ENCODE results near the gene C15orf61.

C15orf61 gene

GRCh38 chr15:67512933-67513714 is 7.8 kb upstream of the C15orf61 start:
- DNase-seq (ENCODE audit: low read depth in 3 of 3, low spot score in 1 of 3), result no peak

GRCh38 chr15:67515090-67515489 is 5.8 kb upstream of the C15orf61 start:
- no peak for DNase-seq (ENCODE audit: low read depth in 3 of 3, low spot score in 1 of 3)

- DNase-seq (ENCODE audit: low read depth in 3 of 3, low spot score in 1 of 3), result no peak
These were observed 5.4 kb upstream of the C15orf61 start for GRCh38 chr15:67515557-67515956.

GRCh38 chr15:67520321-67521028 is 456 bp upstream of the C15orf61 start:
- DNase-seq (ENCODE audit: low read depth in 3 of 3, low spot score in 1 of 3), result no peak

GRCh38 chr15:67521783-67522568 is 1.0 kb downstream of the C15orf61 start:
- no peak for DNase-seq (ENCODE audit: low read depth in 3 of 3, low spot score in 1 of 3)

- DNase-seq (ENCODE audit: low read depth in 3 of 3, low spot score in 1 of 3), result no peak
These were observed 2.4 kb downstream of the C15orf61 start for GRCh38 chr15:67523330-67523729.

- no peak for DNase-seq (ENCODE audit: low read depth in 3 of 3, low spot score in 1 of 3)
These were observed 3.3 kb downstream of the C15orf61 start for GRCh38 chr15:67524235-67524634.

GRCh38 chr15:67528513-67528912 is 7.6 kb downstream of the C15orf61 start:
- DNase-seq (ENCODE audit: low read depth in 3 of 3, low spot score in 1 of 3), result no peak

GRCh38 chr15:67531379-67531914 is 10.5 kb downstream of the C15orf61 start:
- DNase-seq (ENCODE audit: low read depth in 3 of 3, low spot score in 1 of 3), result no peak

- no peak for DNase-seq (ENCODE audit: low read depth in 3 of 3, low spot score in 1 of 3)
These were observed 12.9 kb downstream of the C15orf61 start for GRCh38 chr15:67533873-67534272.

- no peak for DNase-seq (ENCODE audit: low read depth in 3 of 3, low spot score in 1 of 3)
These were observed 13.4 kb downstream of the C15orf61 start for GRCh38 chr15:67534360-67534759.

GRCh38 chr15:67537771-67538170 is 16.8 kb downstream of the C15orf61 start:
- no peak for DNase-seq (ENCODE audit: low read depth in 3 of 3, low spot score in 1 of 3)

- DNase-seq (ENCODE audit: low read depth in 3 of 3, low spot score in 1 of 3), result peak; percentile 28 to 77 (median 65)
These were observed 21.8 kb downstream of the C15orf61 start, which contains the start of gene MAP2K5 for GRCh38 chr15:67542420-67543347. TSS of gene MAP2K5 (plus strand) at chr15:67542703. CDS start at chr15:67543336, 633 bp downstream.

GRCh38 chr15:67543348-67543718 is 22.4 kb downstream of the C15orf61 start:
- no peak for DNase-seq (ENCODE audit: low read depth in 3 of 3, low spot score in 1 of 3)

- no peak for DNase-seq (ENCODE audit: low read depth in 3 of 3, low spot score in 1 of 3)
These were observed 23.5 kb downstream of the C15orf61 start for GRCh38 chr15:67544475-67544874.

- no peak for DNase-seq (ENCODE audit: low read depth in 3 of 3, low spot score in 1 of 3)
These were observed 24.9 kb downstream of the C15orf61 start for GRCh38 chr15:67545864-67546263.

- DNase-seq (ENCODE audit: low read depth in 3 of 3, low spot score in 1 of 3), result no peak
These were observed 26.1 kb downstream of the C15orf61 start for GRCh38 chr15:67547064-67547463.

GRCh38 chr15:67547836-67548235 is 26.9 kb downstream of the C15orf61 start:
- no peak for DNase-seq (ENCODE audit: low read depth in 3 of 3, low spot score in 1 of 3)

GRCh38 chr15:67548236-67548852 is 27.4 kb downstream of the C15orf61 start:
- DNase-seq (ENCODE audit: low read depth in 3 of 3, low spot score in 1 of 3), result no peak

Measured in stimulated activated CD4-positive, alpha-beta T cell treated with anti-CD3 and anti-CD28 coated beads, TNF-alpha, amount 100 ng/mL, for 1 hour (primary cell).